Measurements from ENCODE around the gene ZNF423. TPM values are rescaled to one million over a fixed set of nuclear protein-coding genes. Genes with fewer than 3 reads are reported as not detected.

The ZNF423 gene
- total RNA-seq, 4 donors from 2014 or later = 6.6 to 22.9 (median 8.6) TPM

GRCh38 chr16:49672753-49673152 lies 183.2 kb downstream of the ZNF423 start:
- TF ChIP-seq, protein P1, sequence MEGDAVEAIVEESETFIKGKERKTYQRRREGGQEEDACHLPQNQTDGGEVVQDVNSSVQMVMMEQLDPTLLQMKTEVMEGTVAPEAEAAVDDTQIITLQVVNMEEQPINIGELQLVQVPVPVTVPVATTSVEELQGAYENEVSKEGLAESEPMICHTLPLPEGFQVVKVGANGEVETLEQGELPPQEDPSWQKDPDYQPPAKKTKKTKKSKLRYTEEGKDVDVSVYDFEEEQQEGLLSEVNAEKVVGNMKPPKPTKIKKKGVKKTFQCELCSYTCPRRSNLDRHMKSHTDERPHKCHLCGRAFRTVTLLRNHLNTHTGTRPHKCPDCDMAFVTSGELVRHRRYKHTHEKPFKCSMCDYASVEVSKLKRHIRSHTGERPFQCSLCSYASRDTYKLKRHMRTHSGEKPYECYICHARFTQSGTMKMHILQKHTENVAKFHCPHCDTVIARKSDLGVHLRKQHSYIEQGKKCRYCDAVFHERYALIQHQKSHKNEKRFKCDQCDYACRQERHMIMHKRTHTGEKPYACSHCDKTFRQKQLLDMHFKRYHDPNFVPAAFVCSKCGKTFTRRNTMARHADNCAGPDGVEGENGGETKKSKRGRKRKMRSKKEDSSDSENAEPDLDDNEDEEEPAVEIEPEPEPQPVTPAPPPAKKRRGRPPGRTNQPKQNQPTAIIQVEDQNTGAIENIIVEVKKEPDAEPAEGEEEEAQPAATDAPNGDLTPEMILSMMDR (IDR thresholded peaks at IDR 0.05) = no peak
- ATAC-seq (ENCODE audit: low FRiP score) (no peak), DNase-seq (ENCODE audit: low spot score) (no peak)

- TF ChIP-seq, protein P1 (IDR thresholded peaks at IDR 0.05) = no peak
- ATAC-seq (ENCODE audit: low FRiP score) (no peak), DNase-seq (ENCODE audit: low spot score) (no peak)
Measured at GRCh38 chr16:49671333-49671732, 184.6 kb downstream of the ZNF423 start.

DNA sequence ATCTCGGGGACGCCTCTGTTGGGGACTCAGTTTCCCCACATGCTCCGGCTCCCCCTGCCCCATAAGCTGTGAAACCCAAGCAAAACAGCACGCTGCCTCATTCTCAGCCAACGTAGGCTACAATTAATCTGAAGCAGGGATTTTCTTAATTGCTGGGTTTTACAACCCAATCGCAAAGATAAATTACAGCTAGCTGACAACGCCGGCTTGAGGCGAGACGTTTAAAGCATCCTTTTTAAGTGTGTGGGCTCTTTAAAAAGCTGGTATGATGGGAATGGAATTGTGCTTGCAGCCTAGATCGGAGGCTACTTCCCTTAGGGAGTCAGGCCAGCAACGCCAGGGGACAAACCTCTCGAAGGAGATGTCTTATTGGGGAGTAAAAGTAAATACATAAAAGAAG lies 185.3 kb downstream of the ZNF423 start:
- DNase-seq (ENCODE audit: low spot score) (no peak), ATAC-seq (ENCODE audit: low FRiP score) (no peak)
- TF ChIP-seq, protein P1 (IDR thresholded peaks at IDR 0.05) = no peak

DNA sequence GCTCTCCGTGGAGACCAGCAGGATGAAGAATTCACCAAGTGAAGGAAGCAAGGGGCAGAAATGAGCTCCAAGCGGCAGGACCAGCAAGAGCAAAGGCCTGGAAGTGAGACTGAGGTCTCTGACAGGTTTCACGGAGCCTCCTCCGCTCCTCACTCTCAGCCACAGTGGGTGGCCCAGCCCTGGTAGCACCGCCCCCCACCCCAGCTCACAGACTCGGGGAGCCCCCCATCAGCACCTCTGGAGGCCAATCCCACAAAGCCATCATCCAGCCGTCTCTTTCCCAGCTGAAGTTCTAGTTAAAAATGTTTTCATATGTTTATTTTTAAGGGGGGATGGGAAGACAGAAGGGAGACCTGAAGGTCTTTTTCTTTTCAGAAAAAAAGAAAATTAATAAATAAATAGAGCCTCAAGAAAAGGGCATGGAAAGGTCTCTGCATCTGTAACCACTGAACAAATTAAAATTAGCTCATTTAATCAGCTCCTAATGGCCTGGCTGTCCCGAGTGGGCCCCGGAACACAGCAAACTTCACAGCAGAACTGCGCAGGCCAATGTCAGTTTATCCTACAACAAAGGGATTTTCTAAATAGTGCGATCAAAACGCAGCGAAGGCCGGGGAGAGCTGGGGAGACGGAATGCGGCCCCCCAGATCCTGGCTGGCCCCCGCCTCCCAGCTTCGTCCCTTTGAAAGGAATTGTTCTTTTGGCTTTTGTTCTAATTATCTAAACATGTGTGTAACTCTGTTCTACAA lies 190.3 kb downstream of the ZNF423 start:
- TF ChIP-seq, protein P1 (IDR thresholded peaks at IDR 0.05) = no peak
- no peak for DNase-seq (ENCODE audit: low spot score)
- no peak for ATAC-seq (ENCODE audit: low FRiP score)

DNA sequence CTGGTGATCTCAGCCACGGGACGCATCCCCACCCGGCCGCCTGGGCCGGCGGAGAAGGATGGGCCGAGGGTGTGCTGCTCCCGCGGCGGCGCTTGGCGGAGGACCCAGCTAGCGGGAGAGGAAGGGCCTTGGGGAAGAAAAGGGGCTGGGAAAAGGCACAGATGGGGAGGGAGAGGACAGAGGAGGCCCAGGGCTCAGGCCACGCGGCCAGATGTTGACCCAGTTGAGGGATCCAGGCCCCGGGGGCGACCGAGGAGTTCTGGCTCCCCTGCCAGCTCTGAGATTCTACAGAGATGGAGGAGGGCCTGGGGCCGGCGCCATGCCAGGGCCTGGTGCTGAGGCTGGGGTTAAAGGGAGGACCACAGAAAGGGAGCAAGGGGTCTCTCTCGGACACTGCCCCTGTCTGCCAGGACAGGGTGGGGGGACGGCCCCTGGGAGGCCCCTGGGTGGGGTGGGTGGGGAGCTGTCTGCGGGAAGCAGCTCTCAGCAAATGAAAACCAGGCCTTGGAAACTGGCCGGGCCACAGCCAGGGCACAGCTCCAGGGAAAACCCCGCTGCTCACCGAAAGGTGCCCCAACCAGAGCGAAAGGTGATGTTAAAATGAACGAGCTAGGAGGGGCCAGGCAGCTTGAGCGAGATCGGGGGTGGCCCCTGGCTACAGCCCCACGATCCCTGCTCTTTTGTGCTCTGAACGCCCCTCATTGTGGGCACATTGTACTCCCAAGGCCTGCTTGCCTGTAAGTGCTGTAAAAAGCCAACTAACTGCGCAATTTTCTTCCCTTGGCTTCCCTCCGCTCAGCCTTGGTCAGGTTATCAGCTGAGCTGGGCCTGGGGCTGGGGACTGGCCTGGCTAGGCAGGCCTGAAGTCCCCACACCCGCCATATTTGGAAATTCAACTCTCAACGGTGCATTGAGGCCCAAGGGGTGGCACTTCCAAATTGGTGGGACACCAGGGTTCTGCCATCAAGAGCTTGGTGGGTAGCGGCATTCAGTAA lies 191.4 kb downstream of the ZNF423 start:
- DNase-seq (ENCODE audit: low spot score) (no peak), ATAC-seq (ENCODE audit: low FRiP score) (no peak)
- TF ChIP-seq, protein P1 (IDR thresholded peaks at IDR 0.05) = no peak

- DNase-seq (ENCODE audit: low spot score) (no peak), ATAC-seq (ENCODE audit: low FRiP score) (no peak)
Measured at GRCh38 chr16:49663081-49664065, 192.5 kb downstream of the ZNF423 start.

More at GRCh38 chr16:49663081-49664065, 192.5 kb downstream of the ZNF423 start:
- TF ChIP-seq, protein P1 (IDR thresholded peaks at IDR 0.05) = no peak
